Measurements from ENCODE around the gene YES1. TPM values are rescaled to one million over a fixed set of nuclear protein-coding genes. Genes with fewer than 3 reads are reported as not detected.
"Not testable (repeated sequence)": the region's sequence is repeated elsewhere in the genome, so short reads cannot be mapped to it uniquely, and the experiment has no call there.

The YES1 gene
- total and polyA plus RNA-seq, 2 donors from 2014 or later = 12.6 to 48.5 TPM

- Histone ChIP-seq H3K27ac (ENCODE audit: low read depth in 2 of 2, low read length in 2 of 2) (no peak overlapping the region), H3K9me3 (ENCODE audit: control insufficient read depth in 2 of 3, insufficient read depth in 1 of 3, low read length in 3 of 3) (no peaks in the 10 kb centered on the region), H3K9ac (ENCODE audit: low read length in 3 of 3) (no peak overlapping the region), H3K27me3 (ENCODE audit: control insufficient read depth, insufficient read depth, low read length) (no peaks in the 10 kb centered on the region), H3K36me3 (ENCODE audit: control insufficient read depth in 2 of 3, insufficient read depth in 3 of 3, low read length in 3 of 3) (no peaks in the 10 kb centered on the region), H3K4me3 (ENCODE audit: low read length in 3 of 3) (no peak overlapping the region), H3K4me1 (ENCODE audit: control insufficient read depth in 2 of 3, insufficient read depth in 2 of 3, low read depth in 1 of 3, low read length in 3 of 3) (peaks cover 0 to 10% (median 0%) of the 10 kb centered on the region in 3 donors)
- FAIRE-seq (no peak), DNase-seq (no peak)
- intact Hi-C loops (cut with DNase I) = no loop called here
- no peak for TF ChIP-seq CTCF (IDR thresholded peaks at IDR 0.05; ENCODE audit: borderline replicate concordance, extremely low read depth, insufficient read depth)
Observed at GRCh38 chr18:801137-801536, 10.9 kb downstream of the YES1 start.

GRCh38 chr18:799943-800342 lies 12.1 kb downstream of the YES1 start:
- FAIRE-seq (no peak), DNase-seq (no peak)
- intact Hi-C loops (cut with DNase I) = no loop called here
- peaks cover 0 to 3% (median 0%) of the 10 kb centered on the region in 3 donors for H3K9me3 ChIP-seq (ENCODE audit: control insufficient read depth in 2 of 3, insufficient read depth in 1 of 3, low read length in 3 of 3)
- H3K9ac ChIP-seq (ENCODE audit: low read length in 3 of 3) = no peak overlapping the region
- H3K36me3 ChIP-seq (ENCODE audit: control insufficient read depth in 2 of 3, insufficient read depth in 3 of 3, low read length in 3 of 3) = no peaks in the 10 kb centered on the region
- H3K27me3 ChIP-seq (ENCODE audit: control insufficient read depth, insufficient read depth, low read length) = no peaks in the 10 kb centered on the region
- no peak for TF ChIP-seq CTCF (IDR thresholded peaks at IDR 0.05; ENCODE audit: borderline replicate concordance, extremely low read depth, insufficient read depth)
- H3K27ac ChIP-seq (ENCODE audit: low read depth in 2 of 2, low read length in 2 of 2) = no peak overlapping the region
- H3K4me1 ChIP-seq (ENCODE audit: control insufficient read depth in 2 of 3, insufficient read depth in 2 of 3, low read depth in 1 of 3, low read length in 3 of 3) = no peaks in the 10 kb centered on the region
- H3K4me3 ChIP-seq (ENCODE audit: low read length in 3 of 3) = no peak overlapping the region

GRCh38 chr18:795383-795782 lies 16.7 kb downstream of the YES1 start:
- H3K27me3 ChIP-seq (ENCODE audit: control insufficient read depth, insufficient read depth, low read length); DNase-seq; H3K4me1 ChIP-seq (ENCODE audit: control insufficient read depth in 2 of 3, insufficient read depth in 2 of 3, low read depth in 1 of 3, low read length in 3 of 3); H3K9me3 ChIP-seq (ENCODE audit: control insufficient read depth in 2 of 3, insufficient read depth in 1 of 3, low read length in 3 of 3); H3K36me3 ChIP-seq (ENCODE audit: control insufficient read depth in 2 of 3, insufficient read depth in 3 of 3, low read length in 3 of 3); intact Hi-C loops (cut with DNase I); H3K9ac ChIP-seq (ENCODE audit: low read length in 3 of 3); H3K4me3 ChIP-seq (ENCODE audit: low read length in 3 of 3); FAIRE-seq; H3K27ac ChIP-seq (ENCODE audit: low read depth in 2 of 2, low read length in 2 of 2): not testable (repeated sequence)

GRCh38 chr18:789397-789796 lies 22.6 kb downstream of the YES1 start:
- H3K4me3 ChIP-seq (ENCODE audit: low read length in 3 of 3) = no peak overlapping the region
- no peak for FAIRE-seq

More at GRCh38 chr18:789397-789796, 22.6 kb downstream of the YES1 start:
- Histone ChIP-seq H3K9ac (ENCODE audit: low read length in 3 of 3) (no peak overlapping the region), H3K27me3 (ENCODE audit: control insufficient read depth, insufficient read depth, low read length) (no peaks in the 10 kb centered on the region), H3K36me3 (ENCODE audit: control insufficient read depth in 2 of 3, insufficient read depth in 3 of 3, low read length in 3 of 3) (no peaks in the 10 kb centered on the region), H3K4me1 (ENCODE audit: control insufficient read depth in 2 of 3, insufficient read depth in 2 of 3, low read depth in 1 of 3, low read length in 3 of 3) (no peaks in the 10 kb centered on the region), H3K27ac (ENCODE audit: low read depth in 2 of 2, low read length in 2 of 2) (no peak overlapping the region), H3K9me3 (ENCODE audit: control insufficient read depth in 2 of 3, insufficient read depth in 1 of 3, low read length in 3 of 3) (no peaks in the 10 kb centered on the region)
- intact Hi-C loops (cut with DNase I) = no loop called here
- DNase-seq = no peak
- TF ChIP-seq CTCF (IDR thresholded peaks at IDR 0.05; ENCODE audit: borderline replicate concordance, extremely low read depth, insufficient read depth) = no peak
